ENCODE results near the gene PLXNB2.
"Not testable (repeated sequence)": the region's sequence is repeated elsewhere in the genome, so short reads cannot be mapped to it uniquely, and the experiment has no call there.

PLXNB2 gene

GRCh38 chr22:50278956-50279619 lies 28.4 kb downstream of the PLXNB2 start:
- no peak for DNase-seq

- DNase-seq: no peak
Observed at GRCh38 chr22:50278461-50278860, 29.0 kb downstream of the PLXNB2 start.

GRCh38 chr22:50277761-50278160 lies 29.7 kb downstream of the PLXNB2 start:
- no peak for DNase-seq

GRCh38 chr22:50276143-50276542 lies 31.3 kb downstream of the PLXNB2 start:
- DNase-seq: no peak

GRCh38 chr22:50275181-50276055 lies 32.0 kb downstream of the PLXNB2 start:
- DNase-seq: no peak

GRCh38 chr22:50274771-50275170 lies 32.7 kb downstream of the PLXNB2 start:
- DNase-seq: no peak

- DNase-seq: no peak
Observed at GRCh38 chr22:50274311-50274710, 33.1 kb downstream of the PLXNB2 start.

- not testable (repeated sequence) for DNase-seq
Observed at GRCh38 chr22:50273781-50274180, 33.7 kb downstream of the PLXNB2 start.

- not testable (repeated sequence) for DNase-seq
Observed at GRCh38 chr22:50273352-50273751, 34.1 kb downstream of the PLXNB2 start.

- DNase-seq: no peak
Observed at GRCh38 chr22:50272044-50272802, 35.2 kb downstream of the PLXNB2 start.

GRCh38 chr22:50271519-50271970 lies 35.9 kb downstream of the PLXNB2 start:
- DNase-seq: peak; percentile 12

GRCh38 chr22:50270666-50271394 lies 36.6 kb downstream of the PLXNB2 start:
- DNase-seq: no peak

GRCh38 chr22:50269970-50270665 lies 37.3 kb downstream of the PLXNB2 start, which contains the start of gene MAPK11:
Gene MAPK11 (minus strand): TSS chr22:50270380. CDS start chr22:50270292, 88 bp downstream.
- no peak for DNase-seq

GRCh38 chr22:50269573-50269969 lies 37.9 kb downstream of the PLXNB2 start:
- DNase-seq: no peak

GRCh38 chr22:50268655-50269113 lies 38.8 kb downstream of the PLXNB2 start:
- no peak for DNase-seq

GRCh38 chr22:50267591-50268390 lies 39.7 kb downstream of the PLXNB2 start:
- DNase-seq: no peak

- no peak for DNase-seq
Observed at GRCh38 chr22:50266994-50267393, 40.5 kb downstream of the PLXNB2 start.

GRCh38 chr22:50264946-50265669 lies 42.3 kb downstream of the PLXNB2 start:
- DNase-seq: no peak

GRCh38 chr22:50264104-50264745 lies 43.2 kb downstream of the PLXNB2 start:
- no peak for DNase-seq

Measured in NCI-H524 treated with DMSO at 0.1 percent for 48 hours (cell line).